ENCODE data around the gene MLF2. TPM values are rescaled to one million over a fixed set of nuclear protein-coding genes. Genes with fewer than 3 reads are reported as not detected.

MLF2 gene
- total RNA-seq, 1 donor from 2014 or later, result 94.4 TPM

DNA sequence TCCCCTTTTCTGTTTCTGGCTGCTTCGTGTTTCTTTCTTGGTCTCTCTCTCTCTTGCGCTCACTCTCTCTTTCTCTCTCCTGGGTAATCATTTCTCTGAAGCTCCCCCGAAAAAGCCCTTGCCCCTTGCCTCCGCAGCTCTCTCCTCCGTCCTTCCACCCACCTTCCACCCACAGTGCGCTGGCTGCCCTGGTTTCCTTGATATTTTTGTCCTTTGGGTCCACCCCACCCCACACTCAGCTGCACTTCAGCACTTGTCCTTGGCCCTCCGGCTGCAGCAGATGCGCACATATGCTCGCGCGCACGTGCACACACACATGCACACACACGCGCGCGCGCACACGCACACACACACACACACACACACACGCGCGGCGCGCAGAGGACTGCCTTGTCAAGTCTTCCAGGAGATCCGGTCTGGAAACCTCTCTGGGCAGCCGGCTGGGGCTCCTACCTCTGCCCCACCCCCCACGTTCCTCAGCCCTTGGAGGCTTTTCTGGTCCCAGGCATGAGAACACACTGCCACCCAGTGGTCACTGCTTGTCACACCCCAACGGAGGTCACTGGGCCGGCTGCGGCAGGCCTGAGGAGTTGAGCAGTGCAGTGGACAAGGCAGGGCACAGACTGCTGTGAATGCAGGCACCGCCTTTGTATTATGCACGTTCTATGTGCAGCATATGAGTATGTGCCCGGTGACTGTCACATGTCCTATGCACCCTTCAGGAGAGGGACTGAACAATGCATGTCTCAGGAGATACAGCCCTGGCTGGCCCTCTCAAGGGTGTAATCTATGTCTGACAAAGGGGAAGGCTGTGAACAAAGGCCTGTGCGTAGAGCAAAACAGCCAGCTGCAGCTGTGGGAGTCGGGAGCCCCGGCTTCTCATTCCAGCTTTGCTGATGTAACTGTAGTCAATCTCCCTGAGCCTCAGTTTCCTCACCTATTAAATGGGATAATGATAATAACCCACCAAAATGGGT, 25.9 kb upstream of the MLF2 start:
- intact Hi-C loops (cut with micrococcal nuclease), result loop anchor here (1.0 to 5.0 kb wide), 4 partner anchors 10 to 172 kb away; partner anchors contain the start of genes CD4, CHD4 and MLF2

DNA sequence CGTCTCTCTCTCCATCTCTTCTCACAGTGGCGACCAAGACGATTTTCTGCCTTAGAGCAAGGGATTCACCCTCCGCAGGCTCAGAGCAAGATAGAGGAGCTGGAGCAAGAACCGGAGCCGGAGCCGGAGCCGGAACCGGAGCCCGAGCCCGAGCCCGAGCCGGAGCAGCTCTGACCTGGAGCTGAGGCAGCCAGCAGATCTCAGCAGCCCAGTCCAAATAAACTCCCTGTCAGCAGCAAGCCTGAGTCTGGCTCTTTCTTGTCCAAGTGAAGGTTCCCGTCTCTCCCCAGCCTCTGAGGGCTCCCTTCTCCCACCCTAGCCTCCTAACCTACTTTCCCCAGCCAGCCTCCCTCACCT, 25.3 kb upstream of the MLF2 start:
- intact Hi-C loops (cut with micrococcal nuclease), result loop anchor here (2.0 to 5.0 kb wide), 2 partner anchors 13 to 171 kb away; partner anchors contain the start of gene CHD4

DNA sequence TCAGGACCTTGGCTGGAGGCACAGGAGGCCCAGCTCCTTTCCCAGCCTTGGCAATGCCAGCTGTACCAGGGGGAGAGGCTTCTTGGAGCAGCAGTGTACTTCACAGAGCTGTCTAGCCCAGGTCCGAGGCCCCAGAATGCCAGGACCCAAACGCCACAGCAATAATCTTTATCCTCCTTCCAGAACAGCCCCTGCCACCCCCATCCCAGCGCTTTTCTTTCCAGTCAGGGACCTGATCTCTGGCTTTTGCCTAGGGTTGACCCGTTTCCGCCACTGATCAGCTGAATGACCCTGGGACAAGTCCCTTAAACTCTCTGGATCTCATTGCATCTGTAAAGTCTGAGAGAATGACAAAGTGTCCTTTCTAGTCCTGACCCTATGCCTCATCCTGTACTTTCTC, 24.4 kb upstream of the MLF2 start:
- intact Hi-C loops (cut with micrococcal nuclease), result loop anchor here (5.0 kb wide), 1 partner anchor 170 kb away; the partner anchor contains the start of gene CHD4

DNA sequence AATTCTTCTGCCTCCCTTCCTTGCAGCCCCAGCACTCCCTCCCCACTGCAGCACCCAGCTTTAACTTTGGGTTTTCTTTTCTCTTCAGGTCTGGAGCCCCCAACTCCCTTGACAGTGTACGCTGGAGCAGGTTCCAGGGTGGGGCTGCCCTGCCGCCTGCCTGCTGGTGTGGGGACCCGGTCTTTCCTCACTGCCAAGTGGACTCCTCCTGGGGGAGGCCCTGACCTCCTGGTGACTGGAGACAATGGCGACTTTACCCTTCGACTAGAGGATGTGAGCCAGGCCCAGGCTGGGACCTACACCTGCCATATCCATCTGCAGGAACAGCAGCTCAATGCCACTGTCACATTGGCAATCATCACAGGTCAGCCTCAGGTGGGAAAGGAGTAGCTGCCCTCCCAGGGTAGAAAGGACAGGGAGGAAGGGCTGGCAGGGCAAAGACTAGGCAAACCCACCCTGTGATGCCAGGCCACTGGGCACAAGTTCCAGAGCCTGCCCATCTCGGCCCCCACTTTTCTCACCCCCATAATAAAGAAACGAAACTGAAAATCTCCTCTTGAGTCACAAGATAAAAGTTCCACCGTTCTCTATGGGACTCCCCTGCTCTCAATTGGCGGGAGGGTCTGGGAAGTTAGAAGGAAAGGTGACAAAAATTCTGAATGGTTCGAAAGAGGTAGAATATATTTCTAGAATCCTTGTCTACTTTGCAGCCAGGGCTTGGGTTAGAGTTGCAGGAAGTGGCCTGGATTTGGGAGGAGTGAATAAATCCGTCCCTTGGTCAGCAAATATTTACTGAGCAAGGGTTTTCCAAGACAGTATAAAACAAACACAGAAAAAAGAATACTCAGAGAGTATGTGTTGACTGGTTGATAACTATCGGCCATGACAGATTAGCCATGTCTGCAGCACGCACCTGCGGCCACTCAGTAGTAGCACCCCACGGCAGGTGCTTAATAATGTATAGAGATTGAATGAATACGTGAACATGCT, 22.5 kb upstream of the MLF2 start:
- intact Hi-C loops (cut with micrococcal nuclease), result loop anchor here (5.0 kb wide), 1 partner anchor 168 kb away; the partner anchor contains the start of gene CHD4

DNA sequence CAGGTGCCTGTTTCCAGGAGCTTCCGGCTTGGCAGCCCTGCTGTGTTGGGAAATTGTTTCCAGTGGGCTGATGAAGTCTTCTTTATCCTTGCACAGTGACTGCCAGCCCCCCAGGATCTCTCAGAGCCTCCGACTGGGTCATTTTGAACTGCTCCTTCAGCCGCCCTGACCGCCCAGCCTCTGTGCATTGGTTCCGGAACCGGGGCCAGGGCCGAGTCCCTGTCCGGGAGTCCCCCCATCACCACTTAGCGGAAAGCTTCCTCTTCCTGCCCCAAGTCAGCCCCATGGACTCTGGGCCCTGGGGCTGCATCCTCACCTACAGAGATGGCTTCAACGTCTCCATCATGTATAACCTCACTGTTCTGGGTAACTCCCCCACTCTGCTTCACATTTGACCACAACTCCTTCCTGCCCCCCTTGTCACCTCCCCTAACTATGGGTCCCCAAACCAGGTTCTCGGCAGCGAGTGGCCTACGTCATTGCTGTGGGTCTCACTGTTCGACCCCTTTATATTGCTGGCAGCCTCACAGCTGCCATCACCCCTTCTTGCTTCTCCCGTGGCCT, 21.6 kb upstream of the MLF2 start:
- intact Hi-C loops (cut with micrococcal nuclease), result loop anchor here (5.0 kb wide), 1 partner anchor 167 kb away; the partner anchor contains the start of gene CHD4

DNA sequence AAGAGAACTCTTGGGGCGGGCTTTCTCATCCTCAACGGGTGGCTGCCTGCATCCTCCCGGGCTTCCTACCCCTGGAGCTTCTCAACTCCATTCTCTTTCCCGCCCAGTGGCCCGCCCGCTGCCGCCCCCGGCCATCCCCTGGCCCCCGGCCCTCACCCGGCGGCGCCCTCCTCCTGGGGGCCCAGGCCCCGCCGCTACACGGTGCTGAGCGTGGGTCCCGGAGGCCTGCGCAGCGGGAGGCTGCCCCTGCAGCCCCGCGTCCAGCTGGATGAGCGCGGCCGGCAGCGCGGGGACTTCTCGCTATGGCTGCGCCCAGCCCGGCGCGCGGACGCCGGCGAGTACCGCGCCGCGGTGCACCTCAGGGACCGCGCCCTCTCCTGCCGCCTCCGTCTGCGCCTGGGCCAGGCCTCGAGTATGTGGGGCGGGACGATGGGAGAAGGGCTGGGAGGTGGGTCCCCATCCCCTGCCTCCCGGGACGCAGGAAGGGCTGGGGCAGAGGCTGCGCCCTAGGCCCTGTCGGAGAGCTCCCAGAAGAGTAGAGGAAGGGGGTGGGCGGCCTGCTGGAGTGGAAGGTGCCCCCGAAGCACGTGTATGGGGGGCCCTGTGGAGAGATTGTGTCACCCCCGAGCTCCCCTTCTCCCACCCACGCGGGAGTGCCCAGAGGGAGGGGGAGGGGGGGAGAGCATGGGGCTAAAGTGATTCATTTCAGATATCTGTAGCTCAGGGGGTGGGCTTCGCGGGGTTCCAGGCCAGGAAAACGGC, 20.8 kb upstream of the MLF2 start:
- intact Hi-C loops (cut with micrococcal nuclease), result no loop called here

DNA sequence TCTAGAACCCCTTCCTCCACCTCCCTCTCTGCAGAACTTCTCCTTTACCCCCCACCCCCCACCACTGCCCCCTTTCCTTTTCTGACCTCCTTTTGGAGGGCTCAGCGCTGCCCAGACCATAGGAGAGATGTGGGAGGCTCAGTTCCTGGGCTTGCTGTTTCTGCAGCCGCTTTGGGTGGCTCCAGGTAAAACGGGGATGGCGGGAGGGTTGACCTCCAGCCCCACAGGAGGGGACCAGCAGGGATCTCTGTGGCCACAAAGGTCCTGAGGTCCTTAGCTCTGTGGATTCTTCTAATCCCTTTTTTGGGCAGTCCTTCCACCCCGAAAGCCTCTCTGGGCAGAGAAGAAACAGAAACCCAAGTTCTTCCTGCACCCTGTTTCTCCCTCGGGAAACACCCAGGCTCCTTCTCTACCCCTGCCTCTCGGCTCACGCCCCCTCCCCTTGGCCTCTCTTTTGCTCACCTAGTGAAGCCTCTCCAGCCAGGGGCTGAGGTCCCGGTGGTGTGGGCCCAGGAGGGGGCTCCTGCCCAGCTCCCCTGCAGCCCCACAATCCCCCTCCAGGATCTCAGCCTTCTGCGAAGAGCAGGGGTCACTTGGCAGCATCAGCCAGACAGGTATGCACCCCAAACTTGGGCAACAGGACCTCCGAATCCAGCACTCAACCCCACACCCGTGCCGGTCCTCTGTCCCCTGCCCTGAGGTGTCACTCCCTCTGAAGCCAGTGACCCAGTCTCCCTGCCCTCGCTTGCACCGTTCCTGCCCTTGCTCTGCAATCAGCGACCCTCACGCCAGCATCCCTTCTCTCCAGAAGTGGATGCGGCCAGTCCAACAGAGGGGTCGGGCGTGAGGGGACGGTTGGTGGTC, 20.0 kb upstream of the MLF2 start:
- intact Hi-C loops (cut with micrococcal nuclease), result no loop called here

DNA sequence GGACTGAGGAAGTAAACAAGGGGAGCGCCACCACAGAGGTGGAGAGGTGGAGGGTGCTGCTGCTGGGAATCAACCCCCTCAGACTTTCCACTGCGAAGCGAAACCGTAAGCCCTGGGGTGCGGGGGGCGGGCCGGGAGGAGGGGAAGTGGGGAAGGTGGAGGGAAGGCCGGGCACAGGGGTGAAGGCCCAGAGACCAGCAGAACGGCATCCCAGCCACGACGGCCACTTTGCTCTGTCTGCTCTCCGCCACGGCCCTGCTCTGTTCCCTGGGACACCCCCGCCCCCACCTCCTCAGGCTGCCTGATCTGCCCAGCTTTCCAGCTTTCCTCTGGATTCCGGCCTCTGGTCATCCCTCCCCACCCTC, 19.4 kb upstream of the MLF2 start, which contains the start of gene LAG3:
TSS of gene LAG3 (plus strand) at position 190 of the 365 bp plus-strand sequence. CDS start 333 bp downstream, outside the sequence.
- intact Hi-C loops (cut with micrococcal nuclease), result no loop called here

DNA sequence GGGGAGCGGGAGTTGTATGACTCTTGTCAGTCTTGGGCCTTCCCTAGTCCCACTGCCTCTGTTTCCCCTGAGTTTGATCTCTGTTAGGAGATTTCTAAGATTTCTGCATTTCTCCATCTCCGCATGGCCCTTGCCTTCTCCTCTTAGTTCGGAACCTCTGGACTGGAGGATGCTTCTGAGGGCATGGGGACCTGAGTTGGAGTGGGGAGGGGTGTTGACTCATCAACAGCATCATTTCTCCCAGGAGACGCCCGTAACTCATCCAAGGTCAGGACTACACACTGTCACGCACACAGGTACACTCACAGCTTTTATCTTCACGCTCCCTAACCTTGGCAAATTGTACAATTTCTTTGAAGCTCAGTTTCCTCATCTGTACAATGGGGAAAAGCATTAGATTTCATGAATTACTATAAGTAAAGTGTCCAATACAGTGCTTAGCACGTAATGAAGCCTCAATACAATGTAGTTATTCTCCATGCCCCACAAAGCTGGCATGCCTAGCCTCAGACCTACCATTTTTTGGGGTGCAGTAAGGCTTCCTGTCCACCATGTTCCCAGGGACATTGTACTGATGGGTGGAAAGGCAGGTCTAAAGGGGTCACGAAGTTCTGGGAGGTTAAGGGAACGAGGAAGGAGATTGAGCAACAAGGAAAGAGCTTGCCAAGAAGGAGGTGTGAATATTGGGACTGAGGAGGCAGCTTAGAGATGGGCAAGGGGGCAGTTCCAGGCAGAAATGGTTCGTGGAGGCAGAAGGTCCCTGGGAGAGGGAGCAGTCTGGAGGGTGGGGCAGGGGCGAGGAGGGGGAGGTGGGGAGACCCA, 18.8 kb upstream of the MLF2 start:
- intact Hi-C loops (cut with micrococcal nuclease), result no loop called here

DNA sequence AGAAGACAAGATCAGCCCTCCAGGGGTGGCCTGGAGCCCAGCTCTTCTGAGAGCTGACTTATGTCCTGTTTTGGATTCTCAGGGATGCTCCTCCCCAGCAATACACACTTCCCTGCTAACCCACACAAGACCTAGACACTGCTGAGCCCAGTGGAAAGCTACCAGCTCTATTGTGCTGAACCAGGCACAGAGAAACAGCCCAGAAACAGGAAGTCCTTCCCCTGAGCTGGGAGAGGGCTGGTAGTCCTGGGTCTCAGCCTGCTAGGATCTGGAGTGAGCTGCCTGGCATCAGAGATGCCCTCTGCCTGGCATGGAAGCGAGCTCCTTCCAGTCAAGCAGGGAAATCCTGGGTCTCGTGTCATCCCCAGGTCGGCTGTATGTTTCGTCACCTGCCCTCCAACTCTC, 18.2 kb upstream of the MLF2 start:
- intact Hi-C loops (cut with micrococcal nuclease), result no loop called here

DNA sequence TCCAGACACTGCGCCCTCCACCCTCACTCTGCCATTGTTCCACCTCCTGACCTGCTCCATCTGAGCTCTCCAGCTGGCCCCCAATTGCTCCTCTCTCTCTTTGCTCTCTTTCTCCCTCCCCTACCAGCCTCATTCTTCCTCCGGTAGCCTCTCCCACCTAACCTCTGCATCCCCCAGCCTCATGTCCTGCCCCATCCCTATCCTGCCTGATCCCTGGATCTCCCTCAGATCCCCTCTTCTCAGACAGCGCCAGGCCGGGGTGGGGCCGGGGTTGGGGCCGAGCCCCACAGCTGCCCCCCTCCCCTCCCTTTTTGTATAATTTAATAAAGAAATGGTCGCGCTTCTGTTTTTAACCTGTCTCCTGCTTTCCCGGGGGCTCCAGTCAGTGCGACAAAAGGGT, 17.7 kb upstream of the MLF2 start:
- intact Hi-C loops (cut with micrococcal nuclease), result no loop called here

DNA sequence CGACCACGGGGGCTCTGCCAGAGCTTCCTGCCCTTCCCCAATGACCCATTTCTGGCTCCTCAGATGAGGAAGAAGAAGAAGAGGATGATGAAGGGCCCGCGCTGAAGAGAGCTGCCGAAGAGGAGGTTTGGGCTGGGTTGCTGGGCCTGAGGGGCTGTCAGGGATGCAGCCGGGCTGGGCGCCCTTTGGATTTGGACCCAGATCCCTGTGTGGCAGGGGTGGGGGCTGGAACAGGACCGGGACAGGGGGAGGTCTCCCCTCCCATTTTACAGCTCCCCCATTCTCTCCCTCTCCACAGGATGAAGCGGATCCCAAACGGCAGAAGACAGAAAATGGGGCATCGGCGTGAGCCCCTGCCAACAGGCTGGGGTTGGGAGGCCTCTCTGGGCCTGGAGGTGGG, 17.2 kb upstream of the MLF2 start:
- intact Hi-C loops (cut with micrococcal nuclease), result no loop called here

DNA sequence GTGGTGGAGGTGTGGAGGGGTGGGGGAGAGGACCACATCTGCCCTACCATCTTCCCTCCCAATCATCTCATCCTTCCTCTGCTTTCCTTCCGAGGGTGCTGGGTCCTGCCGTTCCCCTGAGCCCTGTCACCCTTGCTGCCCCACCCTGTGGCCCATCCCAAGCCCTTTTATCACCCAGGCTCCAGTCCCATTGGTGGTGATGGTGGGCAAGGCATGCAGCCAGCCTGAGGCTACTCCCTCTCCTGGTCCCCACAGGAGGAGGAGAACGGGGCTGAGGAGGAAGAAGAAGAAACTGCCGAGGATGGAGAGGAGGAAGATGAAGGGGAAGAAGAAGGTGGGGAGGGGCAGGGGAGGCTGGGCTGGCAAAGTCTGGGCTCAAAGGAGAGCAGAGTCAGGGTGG, 16.7 kb upstream of the MLF2 start:
- intact Hi-C loops (cut with micrococcal nuclease), result loop anchor here (5.0 kb wide), 1 partner anchor 82 kb away; the partner anchor contains the start of gene ZNF384

DNA sequence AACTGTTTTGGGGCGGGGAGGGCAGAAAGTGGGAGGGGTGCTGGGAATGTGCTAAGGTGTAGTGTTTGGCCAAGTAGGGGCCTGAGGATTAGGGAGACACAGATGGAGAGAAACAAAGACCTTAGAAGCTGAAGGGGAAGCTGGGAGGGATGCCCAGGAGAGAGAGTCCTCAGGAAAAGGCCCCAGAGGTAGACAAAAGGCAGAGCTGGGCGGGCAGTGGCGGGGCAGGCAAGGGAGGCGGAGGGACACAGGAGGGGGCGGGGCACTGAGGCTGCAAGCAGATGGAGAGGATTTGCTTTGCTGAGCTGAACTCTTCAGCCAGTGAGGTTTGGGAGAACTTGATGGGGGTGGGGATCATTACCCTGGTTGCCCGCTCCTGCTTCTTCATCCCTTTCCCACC, 16.0 kb upstream of the MLF2 start:
- intact Hi-C loops (cut with micrococcal nuclease), result loop anchor here (5.0 kb wide), 1 partner anchor 82 kb away; the partner anchor contains the start of gene ZNF384

DNA sequence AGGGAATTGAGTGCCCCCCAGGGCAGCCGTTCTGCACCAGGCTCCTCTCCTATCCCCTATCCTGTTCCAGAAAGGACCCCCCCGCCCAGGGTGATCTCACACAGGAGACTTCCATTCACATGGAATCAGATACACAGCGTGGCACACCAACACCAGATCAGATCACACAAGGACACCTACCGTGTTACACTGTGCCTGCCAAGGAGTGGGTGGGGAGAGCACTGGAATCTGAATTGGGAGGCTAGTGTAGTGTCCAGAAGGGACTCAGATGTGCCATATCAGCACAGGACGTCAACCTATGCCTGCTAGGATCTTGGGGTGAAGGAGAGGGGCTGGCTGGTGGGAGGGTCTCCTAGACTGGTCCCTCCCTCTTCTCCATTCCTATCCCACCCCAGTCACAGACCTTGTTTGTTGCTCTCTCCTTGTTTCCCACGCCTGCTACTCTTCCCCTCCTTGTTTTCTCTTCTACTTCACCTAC, 15.5 kb upstream of the MLF2 start:
- intact Hi-C loops (cut with micrococcal nuclease), result loop anchor here (5.0 kb wide), 1 partner anchor 81 kb away; the partner anchor contains the start of gene ZNF384

DNA sequence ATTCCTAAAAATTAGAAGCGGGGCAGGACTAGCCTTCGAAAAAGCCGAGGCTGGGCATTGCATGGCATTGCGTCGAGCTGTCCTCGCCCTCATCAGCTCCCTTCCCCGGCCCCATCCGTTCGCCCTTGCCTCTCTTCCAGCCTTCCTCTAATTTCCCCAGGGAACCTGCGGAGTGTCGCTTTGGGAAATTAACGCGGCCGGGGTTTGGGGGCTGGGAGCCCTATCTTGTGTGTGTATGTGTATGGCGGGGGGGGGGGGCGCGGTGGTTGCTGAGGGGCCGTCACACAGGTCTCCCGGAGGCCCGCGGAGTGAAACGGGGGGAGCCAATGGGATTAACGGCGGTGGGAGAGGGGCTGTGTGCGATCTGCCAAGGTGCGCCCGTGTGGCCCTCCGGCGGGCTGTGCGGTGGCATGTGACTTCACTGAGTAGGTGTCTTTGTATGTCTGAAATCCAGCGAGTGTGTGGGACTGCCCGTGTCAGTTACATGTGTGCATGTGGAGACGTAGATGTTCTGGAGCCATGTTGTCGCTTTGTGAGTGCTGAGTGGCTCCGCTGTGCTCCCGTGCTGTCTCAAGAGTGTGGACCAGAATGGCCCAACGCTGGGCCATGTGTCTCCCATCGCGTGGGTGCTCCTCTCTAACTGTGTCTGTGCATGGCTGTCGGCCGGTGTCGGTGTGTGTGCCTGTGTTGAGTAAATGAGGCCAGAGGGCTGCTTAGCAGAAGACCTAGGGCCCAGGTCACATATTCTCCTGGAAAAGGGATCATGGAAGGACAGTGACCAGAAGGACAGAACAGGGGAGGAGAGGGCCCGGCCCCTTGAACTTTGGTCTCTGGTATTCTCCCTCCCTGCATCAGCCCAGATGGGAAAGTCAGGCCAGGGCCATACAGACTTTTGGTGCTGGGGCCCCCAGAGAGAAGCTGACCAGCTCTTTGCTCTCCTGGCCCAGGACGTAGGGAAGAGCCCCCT, 14.7 kb upstream of the MLF2 start:
- intact Hi-C loops (cut with micrococcal nuclease), result loop anchor here (2.0 to 5.0 kb wide), 2 partner anchors 21 to 80 kb away; partner anchors contain the start of genes CD4 and ZNF384
